Measurements from ENCODE around the gene VEGFC. TPM values are rescaled to one million over a fixed set of nuclear protein-coding genes. Genes with fewer than 3 reads are reported as not detected.

The VEGFC gene
- total and polyA plus RNA-seq, 12 donors, result 5.4 to 14.4 (median 8.7) TPM

GRCh38 chr4:176781739-176782100 is 11.0 kb downstream of the VEGFC start:
- Histone ChIP-seq H3K27ac (peak overlapping the region in 8 of 10 donors; percentile 27 to 73 (median 43)), H3K4me1 (peaks cover 0 to 26% (median 6%) of the 10 kb centered on the region in 9 donors), H3K9me3 (no peaks in the 10 kb centered on the region), H3K27me3 (no peaks in the 10 kb centered on the region), H3K4me3 (peak overlapping the region in 4 of 10 donors; percentile 8 to 24 (median 16)), H3K36me3 (no peaks in the 10 kb centered on the region)
- DNase-seq, result no peak
- intact Hi-C loops (cut with DNase I), result loop anchor here in 2 of 10 donors (10.0 kb wide), 1 partner anchor 57 kb away; no protein-coding TSS in a partner anchor
- ATAC-seq, result peak in 5 of 8 donors; percentile 17 to 61 (median 41)
- 51 to 56% methylated on average over 4 of the region's 4 CpGs for WGBS, 2 donors
- TF ChIP-seq CTCF (IDR thresholded peaks at IDR 0.05), result no peak

- H3K4me3 ChIP-seq, result peak overlapping the region in 2 of 10 donors; percentile 18 to 24
- 24% methylated on average over 1 of the region's 1 CpG for WGBS, 2 donors
- H3K27me3 ChIP-seq, result no peaks in the 10 kb centered on the region
- ATAC-seq, result peak in 2 of 8 donors; percentile 19 to 43
- TF ChIP-seq CTCF (IDR thresholded peaks at IDR 0.05), result no peak
- peaks cover 0 to 26% (median 6%) of the 10 kb centered on the region in 9 donors for H3K4me1 ChIP-seq
- H3K27ac ChIP-seq, result peak overlapping the region in 7 of 10 donors; percentile 27 to 73 (median 47)
- DNase-seq, result no peak
- H3K36me3 ChIP-seq, result no peaks in the 10 kb centered on the region
- H3K9me3 ChIP-seq, result no peaks in the 10 kb centered on the region
- intact Hi-C loops (cut with DNase I), result loop anchor here in 2 of 10 donors (10.0 kb wide), 1 partner anchor 56 kb away; no protein-coding TSS in a partner anchor
Observed at GRCh38 chr4:176780995-176781738, 11.6 kb downstream of the VEGFC start.

GRCh38 chr4:176779421-176779820 is 13.3 kb downstream of the VEGFC start:
- H3K36me3 ChIP-seq, result no peaks in the 10 kb centered on the region
- DNase-seq, result no peak
- peaks cover 0 to 26% (median 6%) of the 10 kb centered on the region in 9 donors for H3K4me1 ChIP-seq
- no peak for TF ChIP-seq CTCF (IDR thresholded peaks at IDR 0.05)
- H3K27me3 ChIP-seq, result no peaks in the 10 kb centered on the region
- no peaks in the 10 kb centered on the region for H3K9me3 ChIP-seq
- intact Hi-C loops (cut with DNase I), result no loop called here
- 77 to 93% methylated on average over 4 of the region's 4 CpGs for WGBS, 2 donors
- no peak for ATAC-seq
- no peak overlapping the region for H3K27ac ChIP-seq
- H3K4me3 ChIP-seq, result no peak overlapping the region

GRCh38 chr4:176778491-176778890 is 14.2 kb downstream of the VEGFC start:
- H3K4me3 ChIP-seq, result no peak overlapping the region
- H3K27ac ChIP-seq, result no peak overlapping the region
- ATAC-seq, result no peak
- 83 to 88% methylated on average over 4 of the region's 4 CpGs for WGBS, 2 donors
- H3K27me3 ChIP-seq, result no peaks in the 10 kb centered on the region
- intact Hi-C loops (cut with DNase I), result no loop called here
- peaks cover 0 to 26% (median 6%) of the 10 kb centered on the region in 9 donors for H3K4me1 ChIP-seq
- no peak for TF ChIP-seq CTCF (IDR thresholded peaks at IDR 0.05)
- no peaks in the 10 kb centered on the region for H3K9me3 ChIP-seq
- DNase-seq, result no peak
- no peaks in the 10 kb centered on the region for H3K36me3 ChIP-seq
